Nephron (organoid): ENCODE data around the gene PDILT.
"Not testable (repeated sequence)": the region's sequence is repeated elsewhere in the genome, so short reads cannot be mapped to it uniquely, and the experiment has no call there.

ENCODE experiments used
- H3K27ac Mint-ChIP-seq, 3 experiments: 2 replicates each; pipeline ENCODE4 v1.8.0; 2020; ENCODE audit warnings: mixed read lengths in 3 of 3, mild to moderate bottlenecking in 2 of 3, moderate library complexity in 1 of 3
- H3K27me3 Mint-ChIP-seq: 2 replicates; pipeline ENCODE4 v1.8.0; 2021; ENCODE audit warnings: low read depth, mild to moderate bottlenecking, moderate library complexity, mixed read lengths
- H3K36me3 Mint-ChIP-seq: 2 replicates; pipeline ENCODE4 v1.8.0; 2020; ENCODE audit warnings: low read depth, mixed read lengths
- H3K4me1 Mint-ChIP-seq: 2 replicates; pipeline ENCODE4 v1.8.0; 2020; ENCODE audit warnings: mixed read lengths
- H3K4me3 Mint-ChIP-seq, 3 experiments: 2 replicates each; pipeline ENCODE4 v1.8.0; 2020; ENCODE audit warnings: mild to moderate bottlenecking in 3 of 3, mixed read lengths in 3 of 3, moderate library complexity in 2 of 3
- H3K9me3 Mint-ChIP-seq: 2 replicates; pipeline ENCODE4 v1.8.0; 2020; ENCODE audit warnings: mixed read lengths
- CTCF ChIP-seq, 3 experiments: fragments of 200-600 bp; sonication (generic); IDR thresholded peaks; one replicate each; pipeline ENCODE4 v1.5.0; 2021; ENCODE audit warnings: antibody characterized with exemption in 3 of 3; ENCODE audit not compliant: unreplicated experiment in 3 of 3

The PDILT gene

GRCh38 chr16:20430948-20431347 is 26.4 kb upstream of the PDILT start:
- no peak for TF ChIP-seq CTCF (IDR thresholded peaks at IDR 0.05; ENCODE audit: unreplicated experiment in 3 of 3)
- no peaks in the 10 kb centered on the region for H3K36me3 Mint-ChIP-seq
- H3K27ac Mint-ChIP-seq: no peak overlapping the region
- H3K4me3 Mint-ChIP-seq: no peak overlapping the region
- no peaks in the 10 kb centered on the region for H3K27me3 Mint-ChIP-seq
- H3K4me1 Mint-ChIP-seq: no peaks in the 10 kb centered on the region
- no peaks in the 10 kb centered on the region for H3K9me3 Mint-ChIP-seq

GRCh38 chr16:20430480-20430879 is 25.9 kb upstream of the PDILT start:
- H3K4me3 Mint-ChIP-seq, H3K4me1 Mint-ChIP-seq, H3K27ac Mint-ChIP-seq, H3K36me3 Mint-ChIP-seq, H3K27me3 Mint-ChIP-seq, H3K9me3 Mint-ChIP-seq: not testable (repeated sequence)

GRCh38 chr16:20429499-20429898 is 25.0 kb upstream of the PDILT start:
- H3K27me3 Mint-ChIP-seq, H3K4me3 Mint-ChIP-seq, H3K9me3 Mint-ChIP-seq, H3K36me3 Mint-ChIP-seq, H3K27ac Mint-ChIP-seq, H3K4me1 Mint-ChIP-seq: not testable (repeated sequence)

GRCh38 chr16:20427401-20427797 is 22.9 kb upstream of the PDILT start:
- H3K36me3 Mint-ChIP-seq, H3K27ac Mint-ChIP-seq, H3K27me3 Mint-ChIP-seq, H3K4me1 Mint-ChIP-seq, H3K9me3 Mint-ChIP-seq, H3K4me3 Mint-ChIP-seq: not testable (repeated sequence)

GRCh38 chr16:20424129-20424866 is 19.8 kb upstream of the PDILT start:
- Mint-ChIP-seq H3K27me3 (no peaks in the 10 kb centered on the region), H3K9me3 (no peaks in the 10 kb centered on the region), H3K4me3 (no peak overlapping the region), H3K36me3 (no peaks in the 10 kb centered on the region), H3K27ac (no peak overlapping the region), H3K4me1 (no peaks in the 10 kb centered on the region)
- TF ChIP-seq CTCF (IDR thresholded peaks at IDR 0.05; ENCODE audit: unreplicated experiment in 3 of 3): no peak

GRCh38 chr16:20423772-20424128 is 19.2 kb upstream of the PDILT start:
- H3K36me3 Mint-ChIP-seq, H3K9me3 Mint-ChIP-seq, H3K4me3 Mint-ChIP-seq, H3K4me1 Mint-ChIP-seq, H3K27me3 Mint-ChIP-seq, H3K27ac Mint-ChIP-seq: not testable (repeated sequence)

GRCh38 chr16:20421748-20422147 is 17.2 kb upstream of the PDILT start:
- H3K27ac Mint-ChIP-seq, H3K4me3 Mint-ChIP-seq, H3K4me1 Mint-ChIP-seq, H3K9me3 Mint-ChIP-seq, H3K27me3 Mint-ChIP-seq, H3K36me3 Mint-ChIP-seq: not testable (repeated sequence)

- not testable (repeated sequence) for H3K27me3 Mint-ChIP-seq, H3K36me3 Mint-ChIP-seq, H3K4me1 Mint-ChIP-seq, H3K27ac Mint-ChIP-seq, H3K9me3 Mint-ChIP-seq, H3K4me3 Mint-ChIP-seq
These were observed 14.6 kb upstream of the PDILT start for GRCh38 chr16:20419093-20419492.

- Mint-ChIP-seq H3K9me3 (no peaks in the 10 kb centered on the region), H3K36me3 (no peaks in the 10 kb centered on the region), H3K27ac (no peak overlapping the region), H3K4me1 (no peaks in the 10 kb centered on the region), H3K4me3 (no peak overlapping the region), H3K27me3 (peaks cover 5% of the 10 kb centered on the region)
- TF ChIP-seq CTCF (IDR thresholded peaks at IDR 0.05; ENCODE audit: unreplicated experiment in 3 of 3): no peak
These were observed 11.0 kb upstream of the PDILT start for GRCh38 chr16:20415541-20415940.
